ENCODE data around the gene PHLDB1.

PHLDB1 gene

DNA sequence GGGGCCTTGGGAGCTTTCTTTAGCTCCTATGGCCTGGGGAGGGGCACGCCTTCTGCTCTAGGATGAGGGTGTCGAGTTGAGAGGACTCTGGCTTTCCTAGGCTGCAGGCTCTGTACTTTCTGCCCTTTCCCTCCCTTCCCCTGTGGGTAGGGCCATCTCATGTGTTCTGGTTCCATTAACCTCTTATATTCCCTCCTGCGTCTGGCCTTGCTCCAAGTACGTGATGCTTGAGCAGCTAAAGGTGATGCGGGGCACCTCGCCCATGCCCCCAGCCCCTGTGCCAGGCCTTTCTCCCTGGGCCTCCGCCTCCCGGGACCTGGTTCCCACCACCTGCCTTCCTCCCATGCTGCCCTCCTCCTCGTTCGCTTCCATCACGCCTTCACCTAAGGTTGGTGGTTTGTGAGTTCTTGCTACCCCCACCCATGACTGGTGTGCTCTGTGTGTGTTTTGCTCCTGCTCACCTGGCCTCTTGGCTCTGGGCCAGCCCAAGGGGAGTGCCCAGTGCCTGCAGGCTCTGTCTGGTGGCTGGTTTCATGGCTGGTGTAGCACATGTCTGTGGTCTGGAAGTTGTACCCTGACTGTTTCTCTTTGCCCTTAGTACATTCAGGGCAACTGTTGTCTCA lies 34.1 kb downstream of the PHLDB1 start:
- no peak for DNase-seq

DNA sequence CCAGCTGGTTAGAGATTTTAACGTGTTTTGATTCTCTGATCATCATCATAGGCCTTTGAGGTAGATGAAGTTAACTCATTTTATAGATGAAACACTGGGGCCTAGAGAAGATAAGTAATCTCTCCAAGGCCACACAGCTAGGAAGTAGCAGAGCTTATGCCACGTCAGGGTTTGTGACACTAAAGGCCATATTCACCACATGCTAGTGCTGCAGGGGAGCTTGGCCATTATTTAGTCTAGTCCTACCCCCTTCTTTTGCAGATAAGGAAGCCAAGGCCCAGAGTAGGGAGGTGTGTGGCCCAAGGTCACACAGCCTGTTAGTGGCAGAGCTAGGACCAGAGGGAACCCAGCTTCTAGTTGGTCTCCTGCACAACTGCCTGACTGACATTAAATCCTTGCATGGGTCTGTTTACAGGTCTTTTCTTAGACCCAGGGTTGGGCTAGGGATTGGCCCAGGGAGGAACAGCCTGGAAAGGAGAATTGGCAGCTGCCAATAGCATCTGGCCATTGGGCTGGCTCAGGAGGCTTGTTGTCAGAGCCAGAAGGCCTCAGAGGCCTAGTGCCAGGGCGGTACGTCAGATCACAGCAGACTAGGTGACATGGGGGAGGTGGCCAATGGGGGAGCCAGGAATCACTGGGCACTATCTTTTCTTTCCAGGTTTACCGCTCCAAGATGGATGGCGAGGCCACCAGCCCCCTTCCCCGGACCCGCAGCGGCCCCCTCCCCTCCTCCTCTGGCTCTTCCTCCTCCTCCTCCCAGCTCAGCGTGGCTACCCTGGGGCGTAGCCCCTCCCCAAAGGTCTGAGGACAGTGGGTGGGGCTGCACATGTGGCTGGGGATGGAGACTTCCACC lies 36.0 kb downstream of the PHLDB1 start:
- no peak for DNase-seq

DNA sequence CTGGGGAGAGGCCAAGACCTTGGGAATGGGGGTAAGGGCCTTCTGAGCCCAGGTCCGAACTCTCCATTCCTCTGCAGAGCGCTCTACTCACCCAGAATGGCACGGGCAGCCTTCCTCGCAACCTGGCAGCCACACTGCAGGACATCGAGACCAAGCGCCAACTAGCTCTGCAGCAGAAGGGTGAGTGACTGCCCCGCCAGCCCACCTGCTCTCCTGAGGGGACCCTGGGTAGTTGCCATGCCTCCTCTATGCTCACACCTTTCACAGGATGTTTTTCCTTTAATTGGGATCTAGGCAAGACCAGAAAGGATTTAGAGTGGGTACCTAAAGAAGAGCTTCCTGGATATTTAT lies 36.6 kb downstream of the PHLDB1 start:
- no peak for DNase-seq

DNA sequence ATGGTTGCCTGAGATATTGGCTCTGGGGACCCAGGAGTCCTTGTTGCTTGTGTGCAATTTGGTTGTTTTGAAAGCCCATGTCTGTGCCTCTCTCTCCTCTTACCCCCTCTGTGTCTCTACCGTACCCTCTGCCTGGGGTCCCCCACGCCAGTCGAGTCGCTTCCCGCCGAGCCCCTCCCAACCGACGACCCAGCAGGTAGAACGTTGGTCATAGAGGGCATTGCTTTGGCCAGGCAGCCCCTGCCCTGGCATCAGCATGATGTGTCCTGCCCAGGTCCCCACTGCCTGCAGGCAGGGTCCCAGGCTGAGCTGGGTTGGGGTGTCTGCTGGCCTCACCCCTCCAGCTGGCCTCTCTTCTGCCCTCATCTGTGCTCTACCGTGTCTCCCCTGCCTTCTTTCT lies 37.1 kb downstream of the PHLDB1 start:
- DNase-seq: no peak

DNA sequence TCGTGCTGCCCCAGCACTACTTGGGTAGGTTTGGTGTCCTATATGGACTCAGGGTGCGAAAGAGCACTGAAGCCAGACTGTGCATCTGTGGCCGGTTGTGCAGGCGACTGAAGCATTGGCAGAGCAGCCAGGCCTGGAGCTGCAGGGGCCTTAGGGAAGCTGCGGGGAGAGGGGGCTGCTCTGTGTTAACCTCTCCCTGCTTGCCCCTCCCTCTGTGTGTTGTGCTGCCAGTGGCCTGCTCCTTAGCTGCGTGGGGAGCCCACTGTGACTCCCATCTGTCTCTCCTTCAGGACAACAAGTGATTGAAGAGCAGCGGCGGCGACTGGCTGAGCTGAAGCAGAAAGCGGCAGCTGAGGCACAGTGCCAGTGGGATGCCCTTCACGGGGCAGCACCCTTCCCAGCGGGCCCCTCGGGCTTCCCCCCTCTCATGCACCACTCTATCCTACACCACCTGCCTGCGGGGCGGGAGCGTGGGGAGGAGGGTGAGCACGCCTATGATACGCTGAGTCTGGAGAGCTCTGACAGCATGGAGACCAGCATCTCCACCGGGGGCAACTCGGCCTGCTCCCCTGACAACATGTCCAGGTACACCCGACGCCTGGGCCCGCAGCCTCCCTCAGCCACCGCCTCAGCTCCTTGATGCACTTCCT lies 37.8 kb downstream of the PHLDB1 start:
- DNase-seq: no peak

DNA sequence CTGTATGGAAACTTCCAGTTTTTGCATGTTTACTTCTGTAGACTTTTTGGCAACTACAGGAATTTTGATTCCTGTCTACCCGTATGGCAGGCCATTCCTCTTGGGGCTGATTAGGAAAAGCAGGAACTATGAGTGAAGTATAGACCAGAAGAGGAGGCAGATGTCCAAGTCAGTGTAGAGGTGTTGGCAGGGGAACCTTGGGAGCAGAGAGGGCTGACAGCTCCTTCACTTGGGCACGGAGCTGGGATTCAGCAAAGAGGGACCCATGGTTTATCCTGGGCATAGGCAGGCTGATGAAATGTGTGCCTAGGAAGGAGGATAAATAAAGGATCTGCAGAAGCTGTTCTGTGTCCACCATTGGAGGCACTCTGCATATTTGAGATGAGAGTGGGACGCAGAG lies 39.0 kb downstream of the PHLDB1 start:
- DNase-seq: no peak

DNA sequence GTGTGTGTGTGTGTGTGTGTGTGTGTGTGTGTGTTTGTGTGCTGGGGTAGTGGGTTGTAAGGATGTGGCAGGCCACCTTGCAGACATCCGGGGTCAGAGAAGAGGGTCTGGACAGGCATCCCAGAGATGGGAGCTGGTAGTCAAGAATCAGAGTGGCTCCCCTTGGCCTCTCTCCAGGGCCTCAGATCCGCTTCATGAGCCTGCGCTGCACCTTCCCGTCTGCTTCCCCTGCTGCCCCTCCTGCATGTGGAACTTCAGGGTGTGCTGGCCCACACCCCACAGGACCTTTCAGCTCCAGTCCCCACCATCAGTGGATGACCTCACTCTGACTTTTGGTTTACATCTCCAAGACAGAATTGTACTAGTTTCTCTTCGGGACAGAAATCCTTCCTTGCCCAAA lies 40.9 kb downstream of the PHLDB1 start:
- DNase-seq: no peak

DNA sequence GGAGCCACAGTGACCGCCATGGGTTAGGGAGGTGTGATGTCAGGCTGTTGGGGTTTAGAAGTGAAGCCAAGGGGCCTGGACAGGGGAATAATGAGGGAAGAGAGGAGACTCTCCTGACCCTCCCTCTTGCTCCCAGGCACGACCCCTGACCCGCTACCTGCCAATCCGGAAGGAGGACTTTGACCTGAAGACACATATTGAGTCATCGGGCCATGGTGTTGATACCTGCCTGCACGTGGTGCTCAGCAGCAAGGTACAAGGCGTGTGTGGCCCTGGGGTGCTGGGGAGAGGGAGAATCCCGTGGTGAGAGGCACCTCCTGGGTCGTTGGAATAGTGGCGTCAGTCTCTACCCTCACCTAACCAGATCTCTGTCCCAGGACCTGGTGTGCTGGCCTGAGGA lies 42.5 kb downstream of the PHLDB1 start:
- no peak for DNase-seq

DNA sequence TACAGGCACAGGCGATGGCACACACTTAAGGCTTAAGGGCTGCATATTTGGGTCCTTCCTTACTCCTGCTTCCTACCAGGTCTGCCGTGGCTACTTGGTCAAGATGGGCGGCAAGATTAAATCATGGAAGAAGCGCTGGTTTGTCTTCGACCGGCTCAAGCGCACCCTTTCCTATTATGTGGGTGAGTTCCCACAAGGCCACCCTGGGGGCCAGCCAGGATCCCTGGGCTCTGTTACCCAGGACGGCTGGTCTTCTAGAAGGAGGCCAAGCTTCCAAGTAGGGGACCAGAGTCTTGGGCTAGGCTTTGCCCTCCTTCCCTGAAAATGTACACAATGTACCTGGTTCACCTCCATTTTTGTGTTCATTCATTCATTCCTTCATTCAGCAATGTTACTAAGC lies 43.0 kb downstream of the PHLDB1 start:
- no peak for DNase-seq

DNA sequence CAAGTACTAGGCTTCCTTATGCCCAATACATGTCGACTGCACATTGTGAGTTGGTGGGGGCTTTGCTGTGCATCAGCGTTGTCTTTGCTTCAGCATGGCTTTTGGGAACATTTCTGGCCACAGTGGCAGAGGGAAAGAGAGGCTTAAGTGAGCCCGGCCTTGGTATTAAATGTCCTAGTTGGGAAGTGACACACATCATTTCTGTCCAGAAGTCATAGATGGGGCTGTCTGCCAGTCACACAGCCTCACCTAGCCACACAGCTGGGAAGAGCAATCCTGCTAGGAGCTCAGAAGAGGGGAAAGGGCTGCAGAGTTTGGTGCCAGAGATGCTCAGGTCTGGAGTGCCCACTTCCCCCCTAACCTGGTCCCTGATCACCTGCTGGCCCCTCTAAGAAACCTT lies 44.4 kb downstream of the PHLDB1 start:
- DNase-seq: no peak

DNA sequence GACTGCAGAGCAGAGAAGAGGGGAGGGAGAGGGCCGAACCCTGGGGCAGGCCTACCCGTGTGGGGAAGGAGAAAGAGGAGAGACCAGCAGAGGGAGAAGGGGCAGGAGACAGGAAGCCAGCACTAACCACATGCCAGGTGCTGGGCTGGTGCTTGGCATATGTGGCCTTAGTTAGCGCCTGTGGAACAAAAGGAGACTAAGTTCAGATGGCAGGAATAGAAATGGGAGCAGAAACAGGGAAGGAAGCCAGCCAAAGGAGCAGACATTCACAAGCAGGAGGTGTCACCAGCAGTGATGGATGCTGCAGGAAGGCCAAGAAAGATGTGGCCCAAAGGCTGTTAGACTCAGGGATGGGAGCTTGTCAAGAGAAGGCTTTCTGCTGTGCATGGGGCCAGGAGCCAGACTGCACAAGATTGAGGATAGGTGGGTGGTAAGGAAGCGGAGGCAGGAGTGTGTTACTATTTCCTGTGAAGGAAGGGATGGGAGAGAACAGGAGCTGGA lies 45.3 kb downstream of the PHLDB1 start:
- no peak for DNase-seq

DNA sequence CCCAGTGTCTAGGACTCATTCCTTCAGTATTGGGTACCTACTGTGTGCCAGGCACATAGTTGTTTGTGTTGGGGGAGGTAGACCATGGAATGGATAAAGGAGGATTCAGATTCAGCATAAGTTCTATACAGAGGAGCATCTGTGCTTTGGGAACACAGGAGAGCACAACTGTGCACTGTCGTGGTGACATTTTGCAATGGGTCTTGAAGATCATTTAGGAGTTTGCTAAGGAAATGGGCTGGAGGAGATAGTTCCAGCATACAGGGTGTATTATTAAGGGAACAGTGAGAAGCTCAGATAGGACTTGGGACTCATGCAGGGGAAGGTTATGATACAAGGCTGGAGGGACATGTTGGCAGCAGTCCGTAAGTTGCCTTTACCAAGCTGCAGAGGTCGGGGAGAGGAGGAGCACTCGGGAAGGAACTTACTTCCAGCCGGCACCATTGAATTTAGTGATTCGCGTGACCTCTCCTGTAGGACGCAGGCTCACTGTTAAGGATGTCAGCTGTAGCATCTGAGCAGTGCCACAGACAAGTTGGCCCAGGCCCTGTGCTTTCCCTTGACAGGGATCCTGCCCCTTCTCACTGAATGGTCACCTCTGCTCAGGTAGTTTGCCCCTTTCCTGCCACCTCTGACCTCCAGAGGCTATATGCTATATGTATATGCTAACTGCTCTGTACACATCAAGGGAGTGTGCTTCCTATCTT lies 46.4 kb downstream of the PHLDB1 start:
- DNase-seq: no peak

DNA sequence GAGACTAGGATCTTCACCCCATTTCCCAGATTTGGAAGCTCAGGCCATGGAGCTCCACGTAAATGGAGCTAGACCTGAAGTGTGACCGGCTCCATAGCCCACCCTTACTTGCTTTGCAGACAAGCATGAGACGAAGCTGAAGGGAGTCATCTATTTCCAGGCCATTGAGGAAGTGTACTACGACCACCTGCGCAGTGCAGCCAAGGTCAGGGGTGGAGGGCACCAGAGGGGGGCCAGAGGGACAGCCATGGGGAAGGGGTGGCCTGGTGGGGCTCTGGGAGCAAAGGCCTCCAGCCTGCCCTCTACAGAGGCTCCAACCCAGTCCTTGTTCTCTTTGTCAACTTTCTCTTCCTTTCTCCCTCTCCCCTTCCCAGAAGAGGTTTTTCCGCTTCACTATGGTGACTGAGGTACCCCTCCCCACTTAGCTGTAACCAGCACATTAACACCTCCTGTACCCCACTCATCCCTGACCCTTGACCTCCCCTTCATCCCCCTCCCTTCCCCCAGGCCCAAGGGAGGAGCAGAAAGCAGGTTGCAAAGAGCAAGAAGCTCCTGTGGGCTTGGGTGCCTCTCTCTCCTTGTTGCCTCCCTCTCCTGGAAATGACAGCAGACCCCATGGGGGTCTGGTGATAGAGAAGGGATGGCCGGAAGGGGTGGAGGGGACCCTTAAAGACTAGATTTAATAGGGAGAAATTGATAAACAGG lies 48.2 kb downstream of the PHLDB1 start:
- DNase-seq: no peak

DNA sequence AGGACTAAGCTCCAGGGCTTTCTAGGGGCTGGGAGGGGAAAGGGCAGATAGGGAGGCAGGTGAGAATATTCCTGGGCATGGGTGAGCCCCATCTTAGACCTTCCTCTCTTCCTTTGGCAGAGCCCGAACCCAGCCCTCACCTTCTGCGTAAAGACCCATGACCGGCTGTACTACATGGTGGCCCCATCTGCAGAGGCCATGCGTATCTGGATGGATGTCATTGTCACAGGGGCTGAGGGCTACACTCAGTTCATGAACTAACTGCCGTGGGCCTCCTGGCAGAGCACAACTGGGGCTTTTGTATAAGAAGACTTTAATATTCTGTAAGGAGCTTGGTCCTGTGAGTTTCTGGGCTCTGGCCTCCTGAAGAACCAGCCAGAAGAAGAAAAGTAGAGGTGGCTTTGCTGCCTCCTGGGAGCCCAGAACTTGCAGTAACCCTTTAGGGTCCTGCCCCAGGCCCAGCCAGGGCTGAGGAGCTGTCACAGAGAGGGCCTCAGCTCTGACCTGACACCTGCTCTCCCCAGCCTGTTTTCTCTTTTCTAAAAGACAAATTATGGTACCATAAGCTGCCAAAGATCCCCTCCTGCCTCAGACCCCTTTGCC lies 49.2 kb downstream of the PHLDB1 start:
- no peak for DNase-seq

DNA sequence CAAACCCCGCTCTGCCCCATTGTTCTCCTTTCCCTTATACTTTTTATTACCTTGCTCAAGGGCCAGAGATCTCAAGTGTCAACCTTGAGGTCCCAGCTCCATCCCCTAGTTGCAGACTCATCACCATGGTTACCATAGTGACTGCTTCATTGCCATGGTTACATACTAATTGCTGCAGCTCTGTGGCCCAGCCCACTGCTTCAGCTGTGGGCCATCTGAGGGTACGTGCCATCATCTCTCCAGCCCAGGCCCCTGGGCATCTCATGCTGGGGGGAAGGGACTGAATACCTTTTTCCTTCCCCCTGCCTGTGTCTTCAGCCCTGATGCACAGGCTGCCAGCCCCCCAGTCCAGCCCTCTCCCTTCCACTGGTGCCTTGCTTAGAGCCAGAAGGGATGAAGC lies 49.8 kb downstream of the PHLDB1 start:
- no peak for DNase-seq

DNA sequence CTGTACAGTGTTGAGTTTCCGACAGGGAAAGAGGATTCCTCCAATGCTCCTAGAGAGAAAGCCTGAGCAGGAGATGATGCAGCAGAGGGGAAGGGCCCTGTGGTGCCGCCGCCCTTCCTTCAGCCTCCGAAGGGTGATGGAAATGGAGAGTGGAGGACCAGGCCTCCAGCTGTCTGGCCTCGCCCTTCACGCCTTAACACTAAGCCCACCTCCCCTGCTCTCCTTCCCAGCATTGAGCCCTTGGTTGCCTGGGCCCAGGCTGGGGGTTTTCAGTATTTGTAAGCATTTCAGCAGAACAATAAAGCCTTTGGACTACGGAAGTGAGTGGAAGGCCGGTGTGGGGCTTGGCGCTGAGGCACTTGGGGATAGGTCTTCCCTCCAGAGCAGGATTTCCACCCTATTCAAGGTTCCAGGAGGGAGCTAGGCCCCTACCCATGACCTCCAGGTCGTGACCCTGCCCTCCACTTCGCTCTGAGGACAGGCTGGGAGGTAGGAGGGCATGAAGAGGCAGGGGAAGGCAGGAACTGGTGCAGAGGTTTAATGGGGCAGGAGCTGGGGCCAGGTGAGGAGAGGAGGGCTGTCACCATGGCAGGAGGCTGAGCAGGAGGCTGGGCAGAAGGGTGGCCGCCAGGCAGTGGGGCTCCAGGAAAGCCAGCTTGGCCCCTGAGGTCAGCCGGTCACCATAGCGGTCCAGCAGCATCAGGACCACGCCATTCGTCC lies 50.5 kb downstream of the PHLDB1 start:
- no peak for DNase-seq

DNA sequence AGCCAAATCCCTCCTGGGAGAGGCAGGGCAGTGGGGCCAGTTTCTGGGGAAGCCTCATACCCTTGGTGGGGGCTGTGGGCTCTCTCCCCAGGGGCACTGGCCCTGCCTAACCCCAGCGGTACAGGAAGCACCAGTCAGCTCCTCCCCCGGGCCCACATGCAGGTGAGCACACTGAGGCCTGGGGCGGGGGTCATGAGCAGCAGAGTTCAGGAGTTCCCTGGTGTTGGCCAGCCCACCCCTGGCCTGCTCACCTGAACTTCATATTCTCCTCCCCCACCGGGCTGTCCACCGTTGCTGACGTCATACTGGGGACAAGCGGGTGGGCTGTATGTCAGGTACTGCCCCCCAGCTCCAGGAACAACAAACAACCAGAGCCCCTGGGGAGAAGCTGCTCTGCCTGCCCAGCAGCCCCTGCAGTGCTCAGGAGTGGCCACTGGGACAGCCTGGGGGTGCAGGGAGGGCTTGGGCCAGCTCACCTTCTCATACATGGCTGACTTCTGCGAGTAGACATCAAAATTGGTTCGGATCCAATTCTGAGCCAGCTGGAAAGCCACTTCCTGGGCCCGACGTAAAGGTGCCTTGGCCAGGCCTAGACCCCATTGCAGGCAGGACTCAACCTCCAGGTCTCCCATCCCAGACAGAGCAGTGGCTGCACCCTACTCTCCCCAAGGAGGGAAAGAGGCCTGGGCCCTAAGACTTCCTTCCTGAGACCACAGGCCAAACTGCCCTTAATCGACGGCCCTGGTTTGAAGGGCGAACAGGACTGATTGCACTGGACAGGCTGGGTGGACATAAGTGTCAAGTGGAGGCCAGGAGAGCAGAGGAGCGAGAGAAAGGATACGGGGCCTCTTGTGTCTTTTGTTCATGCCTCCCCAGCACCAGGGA lies 51.3 kb downstream of the PHLDB1 start:
- no peak for DNase-seq

DNA sequence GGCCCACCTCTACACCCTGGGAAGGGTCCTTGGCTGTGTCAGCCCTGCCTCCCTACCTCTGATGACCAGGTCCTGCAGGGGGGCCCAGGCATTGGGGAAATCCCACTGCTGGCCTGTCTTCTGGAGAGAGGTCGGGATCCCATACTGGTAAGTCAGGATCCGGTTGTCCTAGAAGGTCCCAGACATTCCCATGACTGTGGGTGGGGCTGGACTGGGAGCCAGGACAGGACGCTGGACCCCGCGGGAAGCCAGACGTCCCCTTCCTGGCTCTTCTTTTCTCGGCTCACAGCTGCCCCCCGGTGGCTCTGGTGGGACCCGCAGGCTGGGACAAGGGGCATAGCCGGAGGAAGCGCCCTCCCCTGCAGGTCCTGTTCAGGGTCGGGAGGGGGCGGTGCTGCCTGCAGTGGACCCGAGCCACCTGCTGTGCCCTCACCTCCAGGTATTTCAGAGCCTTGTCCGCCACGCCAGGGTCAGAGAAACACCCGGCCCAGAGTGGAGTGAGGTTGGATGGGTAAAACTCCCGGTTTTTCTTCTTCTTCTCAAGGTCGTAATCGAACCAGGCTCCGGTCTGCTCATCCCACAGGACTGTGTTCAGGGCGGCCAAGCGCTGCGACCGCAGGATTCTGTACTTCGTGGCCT lies 52.0 kb downstream of the PHLDB1 start:
- peak; percentile 94 for DNase-seq

DNA sequence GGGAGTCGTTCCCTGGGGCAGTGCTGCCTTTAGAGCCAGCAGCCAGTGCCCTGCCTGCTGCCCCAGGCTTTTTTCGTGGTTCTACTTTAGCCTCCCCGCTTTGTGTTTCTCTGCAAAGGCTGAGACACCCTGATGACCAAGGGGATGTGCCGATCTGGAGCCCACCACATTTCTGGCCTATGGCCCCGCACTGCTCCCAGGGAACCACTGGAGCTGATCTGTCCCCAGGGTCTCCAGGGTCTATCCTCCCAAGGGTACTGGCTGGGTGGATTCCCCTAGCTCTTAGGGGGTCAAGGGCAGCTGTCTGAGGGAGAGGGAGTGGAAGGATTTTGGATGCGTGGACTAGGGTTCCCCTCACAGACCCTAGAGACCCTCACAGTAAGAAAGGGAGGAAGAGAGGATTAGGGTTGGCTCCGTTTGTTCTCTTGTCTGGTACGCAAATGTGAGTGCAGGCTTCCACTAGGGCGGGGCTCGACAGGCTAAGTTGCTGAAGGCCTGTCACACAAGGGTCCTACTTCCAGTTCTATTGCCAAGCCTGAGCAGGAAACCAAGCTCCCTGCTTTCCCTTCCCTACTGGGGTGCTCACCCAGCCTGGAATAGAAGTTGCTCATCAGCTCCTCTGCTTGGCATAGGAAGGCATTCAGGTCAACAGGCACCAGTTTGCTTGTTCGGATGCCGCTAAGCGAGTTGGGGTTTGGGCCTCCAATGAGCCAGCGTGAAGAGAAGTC lies 52.7 kb downstream of the PHLDB1 start:
- no peak for DNase-seq

All from right forelimb (tissue), 1 donor.